ENCODE results near the gene MPEG1. TPM values are rescaled to one million over a fixed set of nuclear protein-coding genes. Genes with fewer than 3 reads are reported as not detected.

The MPEG1 gene
- total and polyA plus RNA-seq, 2 of the 13 experiments (the other 11 are each of a cell fraction or from before 2014, with no cell fraction given), result not detected

GRCh38 chr11:59171508-59172322 lies 41.0 kb downstream of the MPEG1 start, which contains the start of gene DTX4 (continued):
- TF ChIP-seq, protein P1, sequence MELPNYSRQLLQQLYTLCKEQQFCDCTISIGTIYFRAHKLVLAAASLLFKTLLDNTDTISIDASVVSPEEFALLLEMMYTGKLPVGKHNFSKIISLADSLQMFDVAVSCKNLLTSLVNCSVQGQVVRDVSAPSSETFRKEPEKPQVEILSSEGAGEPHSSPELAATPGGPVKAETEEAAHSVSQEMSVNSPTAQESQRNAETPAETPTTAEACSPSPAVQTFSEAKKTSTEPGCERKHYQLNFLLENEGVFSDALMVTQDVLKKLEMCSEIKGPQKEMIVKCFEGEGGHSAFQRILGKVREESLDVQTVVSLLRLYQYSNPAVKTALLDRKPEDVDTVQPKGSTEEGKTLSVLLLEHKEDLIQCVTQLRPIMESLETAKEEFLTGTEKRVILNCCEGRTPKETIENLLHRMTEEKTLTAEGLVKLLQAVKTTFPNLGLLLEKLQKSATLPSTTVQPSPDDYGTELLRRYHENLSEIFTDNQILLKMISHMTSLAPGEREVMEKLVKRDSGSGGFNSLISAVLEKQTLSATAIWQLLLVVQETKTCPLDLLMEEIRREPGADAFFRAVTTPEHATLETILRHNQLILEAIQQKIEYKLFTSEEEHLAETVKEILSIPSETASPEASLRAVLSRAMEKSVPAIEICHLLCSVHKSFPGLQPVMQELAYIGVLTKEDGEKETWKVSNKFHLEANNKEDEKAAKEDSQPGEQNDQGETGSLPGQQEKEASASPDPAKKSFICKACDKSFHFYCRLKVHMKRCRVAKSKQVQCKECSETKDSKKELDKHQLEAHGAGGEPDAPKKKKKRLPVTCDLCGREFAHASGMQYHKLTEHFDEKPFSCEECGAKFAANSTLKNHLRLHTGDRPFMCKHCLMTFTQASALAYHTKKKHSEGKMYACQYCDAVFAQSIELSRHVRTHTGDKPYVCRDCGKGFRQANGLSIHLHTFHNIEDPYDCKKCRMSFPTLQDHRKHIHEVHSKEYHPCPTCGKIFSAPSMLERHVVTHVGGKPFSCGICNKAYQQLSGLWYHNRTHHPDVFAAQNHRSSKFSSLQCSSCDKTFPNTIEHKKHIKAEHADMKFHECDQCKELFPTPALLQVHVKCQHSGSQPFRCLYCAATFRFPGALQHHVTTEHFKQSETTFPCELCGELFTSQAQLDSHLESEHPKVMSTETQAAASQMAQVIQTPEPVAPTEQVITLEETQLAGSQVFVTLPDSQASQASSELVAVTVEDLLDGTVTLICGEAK (IDR thresholded peaks at IDR 0.05), result no peak
- TF ChIP-seq, protein P1 (CRISPR knock-in tag; IDR thresholded peaks at IDR 0.05), result peak; percentile 7; the same call in 1 of the 2 replicates
- TF ChIP-seq TEAD3 (CRISPR knock-in tag; optimal IDR thresholded peaks at IDR 0.05; ENCODE audit: borderline replicate concordance), result peak; percentile 24
- peak; percentile 98 for TF ChIP-seq ZSCAN25 (CRISPR knock-in tag; IDR thresholded peaks at IDR 0.05)
- no peak for TF ChIP-seq REL (CRISPR knock-in tag; conservative IDR thresholded peaks at IDR 0.05)
- TF ChIP-seq ZNF891 (CRISPR knock-in tag; IDR thresholded peaks at IDR 0.05), result 0 out of 2 replicates have a peak, but pooled peaks have one; percentile 35
- TF ChIP-seq HOXD1 (CRISPR knock-in tag; IDR thresholded peaks at IDR 0.05), result 0 out of 2 replicates have a peak, but pooled peaks have one; percentile 18
- TF ChIP-seq, protein P2, sequence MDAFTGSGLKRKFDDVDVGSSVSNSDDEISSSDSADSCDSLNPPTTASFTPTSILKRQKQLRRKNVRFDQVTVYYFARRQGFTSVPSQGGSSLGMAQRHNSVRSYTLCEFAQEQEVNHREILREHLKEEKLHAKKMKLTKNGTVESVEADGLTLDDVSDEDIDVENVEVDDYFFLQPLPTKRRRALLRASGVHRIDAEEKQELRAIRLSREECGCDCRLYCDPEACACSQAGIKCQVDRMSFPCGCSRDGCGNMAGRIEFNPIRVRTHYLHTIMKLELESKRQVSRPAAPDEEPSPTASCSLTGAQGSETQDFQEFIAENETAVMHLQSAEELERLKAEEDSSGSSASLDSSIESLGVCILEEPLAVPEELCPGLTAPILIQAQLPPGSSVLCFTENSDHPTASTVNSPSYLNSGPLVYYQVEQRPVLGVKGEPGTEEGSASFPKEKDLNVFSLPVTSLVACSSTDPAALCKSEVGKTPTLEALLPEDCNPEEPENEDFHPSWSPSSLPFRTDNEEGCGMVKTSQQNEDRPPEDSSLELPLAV (CRISPR knock-in tag; conservative IDR thresholded peaks at IDR 0.05; ENCODE audit: low read depth), result no peak
- TF ChIP-seq ZNF740 (CRISPR knock-in tag; IDR thresholded peaks at IDR 0.05), result 0 out of 2 replicates have a peak, but pooled peaks have one; percentile 51
- TF ChIP-seq ZNF547 (CRISPR knock-in tag; IDR thresholded peaks at IDR 0.05), result no peak
- no peak for TF ChIP-seq SRSF1 (optimal IDR thresholded peaks at IDR 0.05; ENCODE audit: low read depth, low read length)
- no peak; the same call in 1 of the 2 replicates for TF ChIP-seq MIXL1 (CRISPR knock-in tag; IDR thresholded peaks at IDR 0.05)
- no peak for TF ChIP-seq SCMH1 (CRISPR knock-in tag; IDR thresholded peaks at IDR 0.05; ENCODE audit: borderline replicate concordance)
- no peak for TF ChIP-seq CENPX (CRISPR knock-in tag; IDR thresholded peaks at IDR 0.05)
- peak; percentile 80 for TF ChIP-seq NKX3-1 (CRISPR knock-in tag; IDR thresholded peaks at IDR 0.05)
- TF ChIP-seq TFDP1 (CRISPR knock-in tag; IDR thresholded peaks at IDR 0.05; ENCODE audit: borderline replicate concordance), result peak; percentile 87
- TF ChIP-seq CBX2 (IDR thresholded peaks at IDR 0.05; ENCODE audit: low read depth, low read length), result no peak
- TF ChIP-seq CBX2 (CRISPR knock-in tag; IDR thresholded peaks at IDR 0.05; ENCODE audit: low read depth), result no peak

Measured in HepG2 (cell line).